Measurements from ENCODE around the gene CLEC20A.

CLEC20A gene

DNA sequence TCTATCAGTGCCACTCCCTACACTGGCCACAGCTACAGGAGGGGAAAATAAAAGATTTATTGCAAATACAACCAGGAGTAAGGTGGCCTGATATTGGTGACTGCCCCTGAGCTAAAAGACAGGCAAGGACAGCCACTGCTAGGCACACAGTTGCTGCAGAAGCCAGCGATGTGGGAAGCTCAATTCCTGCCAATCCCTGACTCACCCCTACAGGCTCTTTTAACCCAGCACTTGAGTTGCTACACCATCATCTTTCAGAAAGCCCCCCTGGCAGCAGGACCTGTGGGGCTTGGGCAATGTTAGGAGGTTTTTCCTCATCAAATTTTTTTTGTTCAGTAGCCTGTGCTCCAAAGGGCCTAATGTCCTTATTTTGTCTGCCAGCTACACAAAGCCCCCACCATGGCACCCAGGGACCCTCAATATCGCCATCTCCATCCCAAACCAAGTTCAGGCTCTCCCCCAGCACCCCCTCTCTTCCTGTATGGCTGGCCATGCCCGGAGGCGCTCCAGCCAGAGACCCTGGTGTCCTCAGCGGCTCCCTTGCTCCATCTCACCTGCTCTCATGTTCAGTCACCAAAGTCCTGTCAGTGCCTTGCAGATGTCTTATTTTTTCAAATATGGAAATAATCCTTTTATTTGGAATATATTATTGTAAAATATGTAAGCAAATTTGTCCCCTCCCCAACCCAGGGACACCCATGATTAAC is 13.4 kb downstream of the CLEC20A start:
- Histone ChIP-seq H3K9ac (no peak overlapping the region), H2AFZ (ENCODE audit: low read depth) (no peak overlapping the region)
- TF ChIP-seq, protein P1, sequence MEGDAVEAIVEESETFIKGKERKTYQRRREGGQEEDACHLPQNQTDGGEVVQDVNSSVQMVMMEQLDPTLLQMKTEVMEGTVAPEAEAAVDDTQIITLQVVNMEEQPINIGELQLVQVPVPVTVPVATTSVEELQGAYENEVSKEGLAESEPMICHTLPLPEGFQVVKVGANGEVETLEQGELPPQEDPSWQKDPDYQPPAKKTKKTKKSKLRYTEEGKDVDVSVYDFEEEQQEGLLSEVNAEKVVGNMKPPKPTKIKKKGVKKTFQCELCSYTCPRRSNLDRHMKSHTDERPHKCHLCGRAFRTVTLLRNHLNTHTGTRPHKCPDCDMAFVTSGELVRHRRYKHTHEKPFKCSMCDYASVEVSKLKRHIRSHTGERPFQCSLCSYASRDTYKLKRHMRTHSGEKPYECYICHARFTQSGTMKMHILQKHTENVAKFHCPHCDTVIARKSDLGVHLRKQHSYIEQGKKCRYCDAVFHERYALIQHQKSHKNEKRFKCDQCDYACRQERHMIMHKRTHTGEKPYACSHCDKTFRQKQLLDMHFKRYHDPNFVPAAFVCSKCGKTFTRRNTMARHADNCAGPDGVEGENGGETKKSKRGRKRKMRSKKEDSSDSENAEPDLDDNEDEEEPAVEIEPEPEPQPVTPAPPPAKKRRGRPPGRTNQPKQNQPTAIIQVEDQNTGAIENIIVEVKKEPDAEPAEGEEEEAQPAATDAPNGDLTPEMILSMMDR (conservative IDR thresholded peaks at IDR 0.05; ENCODE audit: low read depth, low read length): no peak

DNA sequence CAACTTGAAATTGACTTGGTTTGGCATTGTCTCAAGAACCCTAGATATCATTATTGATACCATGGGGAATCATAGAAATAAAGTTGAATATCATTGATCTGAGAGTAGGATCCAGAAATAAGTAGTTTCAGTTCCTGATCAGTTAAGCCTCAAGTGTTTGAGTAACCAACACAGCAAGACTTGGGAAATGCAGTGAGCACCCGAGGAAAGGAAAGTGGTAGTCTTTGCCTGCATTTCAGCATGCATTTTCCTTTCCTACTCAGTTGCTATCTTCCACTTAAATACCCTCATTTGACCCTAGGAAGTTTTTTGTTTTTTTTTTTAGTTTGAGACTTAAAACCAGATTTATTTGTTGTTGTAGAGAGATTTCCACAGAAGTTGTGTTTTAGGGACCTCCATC is 18.9 kb downstream of the CLEC20A start:
- Histone ChIP-seq H3K27me3 (ENCODE audit: insufficient read depth, low read depth) (no peaks in the 10 kb centered on the region), H3K27ac (no peak overlapping the region), H3K4me1 (ENCODE audit: low read depth, poor library complexity, severe bottlenecking) (no peaks in the 10 kb centered on the region), H3K4me2 (no peak overlapping the region), H2AFZ (ENCODE audit: low read depth) (no peak overlapping the region), H3K36me3 (ENCODE audit: insufficient read depth) (no peaks in the 10 kb centered on the region), H3K79me2 (ENCODE audit: insufficient read depth, low read depth) (no peaks in the 10 kb centered on the region), H3K9ac (no peak overlapping the region), H4K20me1 (ENCODE audit: insufficient read depth) (no peaks in the 10 kb centered on the region), H3K4me3 (IDR thresholded peaks at IDR 0.05; ENCODE audit: insufficient read depth, low read depth, low read length) (no peak overlapping the region)
- TF ChIP-seq, protein P1 (conservative IDR thresholded peaks at IDR 0.05; ENCODE audit: low read depth, low read length): no peak

More for the DNA sequence above, 13.4 kb downstream of the CLEC20A start:
- Histone ChIP-seq H3K4me3 (IDR thresholded peaks at IDR 0.05; ENCODE audit: insufficient read depth, low read depth, low read length) (no peak overlapping the region), H3K4me2 (no peak overlapping the region), H3K36me3 (ENCODE audit: insufficient read depth) (no peaks in the 10 kb centered on the region), H3K79me2 (ENCODE audit: insufficient read depth, low read depth) (no peaks in the 10 kb centered on the region), H3K27me3 (ENCODE audit: insufficient read depth, low read depth) (no peaks in the 10 kb centered on the region), H3K4me1 (ENCODE audit: low read depth, poor library complexity, severe bottlenecking) (no peaks in the 10 kb centered on the region), H4K20me1 (ENCODE audit: insufficient read depth) (no peaks in the 10 kb centered on the region), H3K27ac (no peak overlapping the region)

GRCh38 chr1:178477373-178477772 is 19.4 kb downstream of the CLEC20A start:
- H4K20me1 ChIP-seq (ENCODE audit: insufficient read depth): no peaks in the 10 kb centered on the region
- no peak overlapping the region for H3K4me2 ChIP-seq
- no peak overlapping the region for H3K27ac ChIP-seq
- H3K36me3 ChIP-seq (ENCODE audit: insufficient read depth): no peaks in the 10 kb centered on the region
- H3K79me2 ChIP-seq (ENCODE audit: insufficient read depth, low read depth): no peaks in the 10 kb centered on the region
- H3K9ac ChIP-seq: no peak overlapping the region
- H3K4me1 ChIP-seq (ENCODE audit: low read depth, poor library complexity, severe bottlenecking): no peaks in the 10 kb centered on the region
- H3K27me3 ChIP-seq (ENCODE audit: insufficient read depth, low read depth): no peaks in the 10 kb centered on the region
- no peak overlapping the region for H3K4me3 ChIP-seq (IDR thresholded peaks at IDR 0.05; ENCODE audit: insufficient read depth, low read depth, low read length)
- TF ChIP-seq, protein P1 (conservative IDR thresholded peaks at IDR 0.05; ENCODE audit: low read depth, low read length): no peak
- H2AFZ ChIP-seq (ENCODE audit: low read depth): no peak overlapping the region

DNA sequence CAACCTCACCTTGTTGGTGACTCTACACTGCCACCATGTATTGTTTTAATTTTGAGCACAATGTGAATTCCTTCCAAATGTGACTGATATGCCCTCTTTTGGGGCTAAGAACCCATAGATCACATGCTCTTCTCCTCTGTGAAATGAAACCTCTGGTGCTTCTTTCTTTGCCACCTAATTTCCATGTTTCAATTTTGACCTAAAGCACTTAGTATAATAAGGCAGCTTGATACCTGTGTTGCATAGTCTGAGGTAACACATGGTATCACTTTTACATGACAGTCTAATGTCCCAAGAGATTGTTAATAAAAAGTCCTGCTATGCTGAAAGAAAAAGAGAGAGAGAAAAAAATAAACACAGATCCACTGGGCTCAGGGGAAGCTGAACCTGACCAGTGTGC is 24.2 kb downstream of the CLEC20A start:
- H3K79me2 ChIP-seq (ENCODE audit: insufficient read depth, low read depth): no peaks in the 10 kb centered on the region
- H3K9ac ChIP-seq: no peak overlapping the region
- no peak overlapping the region for H3K4me3 ChIP-seq (IDR thresholded peaks at IDR 0.05; ENCODE audit: insufficient read depth, low read depth, low read length)
- TF ChIP-seq, protein P1 (conservative IDR thresholded peaks at IDR 0.05; ENCODE audit: low read depth, low read length): no peak
- H2AFZ ChIP-seq (ENCODE audit: low read depth): no peak overlapping the region
- H4K20me1 ChIP-seq (ENCODE audit: insufficient read depth): no peaks in the 10 kb centered on the region
- H3K27me3 ChIP-seq (ENCODE audit: insufficient read depth, low read depth): no peaks in the 10 kb centered on the region
- H3K36me3 ChIP-seq (ENCODE audit: insufficient read depth): no peaks in the 10 kb centered on the region
- H3K4me1 ChIP-seq (ENCODE audit: low read depth, poor library complexity, severe bottlenecking): no peaks in the 10 kb centered on the region
- H3K4me2 ChIP-seq: no peak overlapping the region
- H3K27ac ChIP-seq: no peak overlapping the region
